HepG2 (cell line): ENCODE results near the gene KCNQ2. TPM values are rescaled to one million over a fixed set of nuclear protein-coding genes. Genes with fewer than 3 reads are reported as not detected.

Experiments used
- ARNTL ChIP-seq: sonication (generic); formaldehyde crosslinking; IDR thresholded peaks from 2 replicates; pipeline ENCODE4 v1.4.0; 2020; ENCODE audit warnings: mild to moderate bottlenecking, missing genetic modification reagents
- DMTF1 ChIP-seq: sonication (generic); formaldehyde crosslinking; IDR thresholded peaks from 2 replicates; pipeline ENCODE4 v1.4.0; 2020; ENCODE audit warnings: mild to moderate bottlenecking, missing genetic modification reagents
- FOXK2 ChIP-seq: fragments of 450-650 bp; IDR thresholded peaks from 2 replicates; pipeline ENCODE4 v1.6.1; 2016
- FOXP1 ChIP-seq, 2 experiments: fragments of 450-650 bp in 1 of 2; IDR thresholded peaks; 2 replicates each; pipeline ENCODE4 v1.6.1; 2017 to 2018; ENCODE audit warnings: antibody characterized with exemption in 1 of 2
- HNF4G ChIP-seq, 2 experiments: sonication (generic) in 1 of 2; formaldehyde crosslinking in 1 of 2; IDR thresholded peaks; 2 replicates each; pipeline versions ENCODE4 v1.4.0 to v1.6.1; 2011 to 2020; ENCODE audit warnings: borderline replicate concordance in 2 of 2, low read depth in 2 of 2, mild to moderate bottlenecking in 2 of 2, low read length in 1 of 2, missing genetic modification reagents in 1 of 2, moderate library complexity in 1 of 2
- HNRNPL ChIP-seq: fragments of 200-400 bp; formaldehyde crosslinking; IDR thresholded peaks from 2 replicates; pipeline ENCODE4 v1.6.1; 2017; ENCODE audit warnings: mild to moderate bottlenecking, low read depth, low read length
- KAT7 ChIP-seq: IDR thresholded peaks from 2 replicates; pipeline ENCODE4 v1.6.1; 2018; ENCODE audit warnings: borderline replicate concordance, missing compliant biosample characterization
- MZF1 ChIP-seq: sonication (generic); formaldehyde crosslinking; IDR thresholded peaks from 2 replicates; pipeline ENCODE4 v1.8.1; 2023; ENCODE audit warnings: mild to moderate bottlenecking, missing genetic modification reagents, borderline replicate concordance
- PPARG ChIP-seq: conservative IDR thresholded peaks from 2 replicates; pipeline ENCODE4 v1.6.1; 2016; ENCODE audit warnings: missing biosample characterization, missing genetic modification reagents
- RBFOX2 ChIP-seq: fragments of 200-400 bp; formaldehyde crosslinking; IDR thresholded peaks from 2 replicates; pipeline ENCODE4 v1.6.1; 2017; ENCODE audit warnings: low read depth, mild to moderate bottlenecking, low read length
- REL ChIP-seq: sonication (generic); formaldehyde crosslinking; conservative IDR thresholded peaks from 2 replicates; pipeline ENCODE4 v1.8.0; 2022; ENCODE audit warnings: mild to moderate bottlenecking, missing genetic modification reagents, moderate library complexity
- RXRB ChIP-seq: IDR thresholded peaks from 2 replicates; pipeline ENCODE4 v1.6.1; 2016; ENCODE audit warnings: borderline replicate concordance, missing genetic modification reagents, missing compliant biosample characterization
- SP5 ChIP-seq: IDR thresholded peaks from 2 replicates; pipeline ENCODE4 v1.6.1; 2016; ENCODE audit warnings: low read depth, borderline replicate concordance
- ZBTB8A ChIP-seq: sonication (generic); formaldehyde crosslinking; IDR thresholded peaks from 2 replicates; pipeline ENCODE4 v1.4.0; 2020; ENCODE audit warnings: mild to moderate bottlenecking, low read depth, missing genetic modification reagents, borderline replicate concordance
- ZNF407 ChIP-seq: sonication (generic); formaldehyde crosslinking; IDR thresholded peaks from one replicate; pipeline ENCODE4 v1.5.1; 2020; ENCODE audit warnings: mild to moderate bottlenecking, missing genetic modification reagents; ENCODE audit errors: not compliant biosample characterization
- ZNF570 ChIP-seq: sonication (generic); formaldehyde crosslinking; IDR thresholded peaks from 2 replicates; pipeline ENCODE4 v1.4.0; 2020; ENCODE audit warnings: mild to moderate bottlenecking, missing genetic modification reagents, borderline replicate concordance
- ZNF598 ChIP-seq: sonication (generic); formaldehyde crosslinking; IDR thresholded peaks from 2 replicates; pipeline ENCODE4 v1.5.1; 2020; ENCODE audit warnings: mild to moderate bottlenecking, missing genetic modification reagents, borderline replicate concordance
- polyA plus RNA-seq, 8 experiments: library from polyadenylated mRNA; depleted of rRNA in 3 of 8; stranded (reverse) in 7 of 8; unstranded in 1 of 8; fragments of >200 nt; fragmentation: Illumina TruSeq in 4 of 8; extraction: Trizol in 4 of 8; gene quantifications; 2 replicates each; pipeline versions ENCODE4 v1.2.1 to v1.2.3, GENCODE V29; 2011 to 2016; ENCODE audit warnings: low read depth in 4 of 8, missing spikeins in 1 of 8, mixed read lengths in 1 of 8; ENCODE audit not compliant: insufficient read depth in 1 of 8
- total RNA-seq, 5 experiments: library from RNA; depleted of rRNA; stranded (reverse); fragments of >200 nt; fragmentation: Illumina TruSeq; extraction: Trizol; gene quantifications; 2 replicates each; pipeline ENCODE4 v1.2.3, GENCODE V29; 2016; ENCODE audit warnings: low read depth in 1 of 5

The KCNQ2 gene
- total and polyA plus RNA-seq, 2 of the 13 experiments (the other 11 are each of a cell fraction or from before 2014, with no cell fraction given), result not detected

GRCh38 chr20:63363013-63363957, 109.2 kb downstream of the KCNQ2 start (continued):
- TF ChIP-seq FOXP1 (IDR thresholded peaks at IDR 0.05), result no peak
- peak; percentile 59; the same call in 1 of the 2 replicates for TF ChIP-seq FOXP1 (CRISPR knock-in tag; IDR thresholded peaks at IDR 0.05)
- no peak for TF ChIP-seq ZBTB8A
- peak; percentile 79 for TF ChIP-seq PPARG (CRISPR knock-in tag)
- peak; percentile 71; the same call in 1 of the 2 replicates for TF ChIP-seq HNRNPL
- TF ChIP-seq DMTF1, result no peak
- no peak for TF ChIP-seq ZNF570
- TF ChIP-seq RBFOX2, result no peak
- TF ChIP-seq SP5 (CRISPR knock-in tag), result peak; percentile 11; the same call in 1 of the 2 replicates
- no peak for TF ChIP-seq FOXK2
- no peak for TF ChIP-seq REL (CRISPR knock-in tag)
- TF ChIP-seq HNF4G (IDR thresholded peaks at IDR 0.05; ENCODE audit: borderline replicate concordance, low read depth, low read length), result peak; percentile 91
- TF ChIP-seq HNF4G (CRISPR knock-in tag; IDR thresholded peaks at IDR 0.05; ENCODE audit: borderline replicate concordance, low read depth), result peak; percentile 78
- peak; percentile 64; the same call in 1 of the 2 replicates for TF ChIP-seq ARNTL
- no peak for TF ChIP-seq KAT7 (CRISPR knock-in tag)
- TF ChIP-seq ZNF407 (CRISPR knock-in tag), result peak; percentile 30
- TF ChIP-seq RXRB (CRISPR knock-in tag), result peak; percentile 89
- 0 out of 2 replicates have a peak, but pooled peaks have one; percentile 13 for TF ChIP-seq ZNF598 (CRISPR knock-in tag)
- TF ChIP-seq MZF1, result no peak
